SU-DHL-6 (cell line): ENCODE data around the gene ITPR2.

Source experiments
- H2AFZ ChIP-seq: fragments of 200-600 bp; sonication (generic); 2 replicates; pipeline ENCODE4 v1.6.1; 2014; ENCODE audit warnings: low read depth, mild to moderate bottlenecking, moderate library complexity, mixed read lengths, antibody characterized with exemption, low read length; ENCODE audit not compliant: severe bottlenecking
- H3F3A ChIP-seq: fragments of 200-600 bp; shearing (Covaris generic); 2 replicates; pipeline ENCODE4 v1.6.0; 2016; ENCODE audit warnings: antibody characterized with exemption, mild to moderate bottlenecking; ENCODE audit not compliant: insufficient read depth
- H3K27ac ChIP-seq: fragments of 200-600 bp; sonication (generic); 2 replicates; pipeline ENCODE4 v1.5.1; 2016; ENCODE audit warnings: low read depth, mild to moderate bottlenecking, low read length, moderate library complexity, mixed read lengths
- H3K27me3 ChIP-seq: fragments of 200-600 bp; sonication (generic), shearing (Covaris generic); 2 replicates; pipeline ENCODE4 v1.6.0; 2014; ENCODE audit warnings: mild to moderate bottlenecking, low read length
- H3K36me3 ChIP-seq: fragments of 200-600 bp; sonication (generic); 2 replicates; pipeline ENCODE4 v1.6.1; 2014; ENCODE audit warnings: mild to moderate bottlenecking, low read length, mixed read lengths
- H3K4me2 ChIP-seq: fragments of 300-600, 200-600 bp; shearing (Covaris generic), sonication (generic); 2 replicates; pipeline ENCODE4 v1.6.0; 2014; ENCODE audit warnings: low read length, low read depth, mild to moderate bottlenecking; ENCODE audit not compliant: poor library complexity, severe bottlenecking
- H3K4me3 ChIP-seq: fragments of 200-600 bp; sonication (generic); 2 replicates; pipeline ENCODE4 v1.5.1; 2014; ENCODE audit warnings: antibody characterized with exemption, low read length, mild to moderate bottlenecking, mixed read lengths; ENCODE audit not compliant: insufficient read depth, poor library complexity, severe bottlenecking
- H3K79me2 ChIP-seq: fragments of 200-600 bp; sonication (generic); 2 replicates; pipeline ENCODE4 v1.6.1; 2014; ENCODE audit warnings: mild to moderate bottlenecking, low read length, moderate library complexity; ENCODE audit not compliant: insufficient read depth
- H3K9ac ChIP-seq: fragments of 200-600 bp; sonication (generic); 2 replicates; pipeline ENCODE4 v1.7.0; 2014; ENCODE audit warnings: mild to moderate bottlenecking, low read length
- H3K9me2 ChIP-seq: fragments of 200-600 bp; sonication (generic); replicated peaks from 2 replicates; pipeline ENCODE4 v1.6.1; 2014; ENCODE audit warnings: low read length; ENCODE audit not compliant: insufficient read depth
- H3K9me3 ChIP-seq: fragments of 200-600 bp; sonication (generic); 2 replicates; pipeline ENCODE4 v1.6.1; 2014; ENCODE audit warnings: low read length, mixed read lengths; ENCODE audit not compliant: insufficient read depth
- H4K20me1 ChIP-seq: fragments of 200-600 bp; sonication (generic); 2 replicates; pipeline ENCODE4 v1.6.1; 2014; ENCODE audit warnings: low read depth, mild to moderate bottlenecking, antibody characterized with exemption, low read length, moderate library complexity, mixed read lengths
- CTCF ChIP-seq: fragments of 200-600 bp; sonication (generic); IDR thresholded peaks from one replicate; pipeline ENCODE4 v1.5.1; 2017; ENCODE audit warnings: antibody characterized with exemption, mild to moderate bottlenecking, low read length, moderate library complexity; ENCODE audit not compliant: insufficient read depth, poor library complexity, severe bottlenecking
- EZH2phosphoT487 ChIP-seq: fragments of 200-600 bp; sonication (generic), shearing (Covaris generic); conservative IDR thresholded peaks from 2 replicates; pipeline ENCODE4 v1.6.1; 2018; ENCODE audit warnings: mild to moderate bottlenecking, antibody characterized with exemption, low read length, moderate library complexity, mixed read lengths

Gene ITPR2

GRCh38 chr12:26696048-26696612, 136.9 kb downstream of the ITPR2 start:
- no peak overlapping the region for H2AFZ ChIP-seq
- no peak overlapping the region for H3K4me2 ChIP-seq
- no peaks in the 10 kb centered on the region for H3K36me3 ChIP-seq
- no peak for TF ChIP-seq CTCF
- no peak for TF ChIP-seq EZH2phosphoT487
- no peak overlapping the region for H3K27ac ChIP-seq
- no peaks in the 10 kb centered on the region for H4K20me1 ChIP-seq
- H3F3A ChIP-seq: no peaks in the 10 kb centered on the region
- H3K9me2 ChIP-seq: no peaks in the 10 kb centered on the region
- H3K9ac ChIP-seq: no peak overlapping the region
- H3K27me3 ChIP-seq: no peaks in the 10 kb centered on the region
- no peaks in the 10 kb centered on the region for H3K9me3 ChIP-seq
- no peak overlapping the region for H3K4me3 ChIP-seq
- H3K79me2 ChIP-seq: no peaks in the 10 kb centered on the region

- H3K9ac ChIP-seq: no peak overlapping the region
- H2AFZ ChIP-seq: no peak overlapping the region
- H3K4me3 ChIP-seq: no peak overlapping the region
- H3F3A ChIP-seq: no peaks in the 10 kb centered on the region
- H3K36me3 ChIP-seq: no peaks in the 10 kb centered on the region
- no peaks in the 10 kb centered on the region for H3K79me2 ChIP-seq
- no peaks in the 10 kb centered on the region for H3K9me2 ChIP-seq
- H3K9me3 ChIP-seq: no peaks in the 10 kb centered on the region
- no peak overlapping the region for H3K27ac ChIP-seq
- H4K20me1 ChIP-seq: no peaks in the 10 kb centered on the region
- TF ChIP-seq CTCF: no peak
- no peak for TF ChIP-seq EZH2phosphoT487
- H3K4me2 ChIP-seq: no peak overlapping the region
- no peaks in the 10 kb centered on the region for H3K27me3 ChIP-seq
Observed at GRCh38 chr12:26694402-26694801, 138.6 kb downstream of the ITPR2 start.

- H2AFZ ChIP-seq: no peak overlapping the region
- H3K79me2 ChIP-seq: no peaks in the 10 kb centered on the region
- no peak overlapping the region for H3K4me2 ChIP-seq
- H3K27me3 ChIP-seq: no peaks in the 10 kb centered on the region
- no peak overlapping the region for H3K27ac ChIP-seq
- no peaks in the 10 kb centered on the region for H3K9me3 ChIP-seq
- no peaks in the 10 kb centered on the region for H3F3A ChIP-seq
- no peaks in the 10 kb centered on the region for H4K20me1 ChIP-seq
- no peak overlapping the region for H3K9ac ChIP-seq
- no peaks in the 10 kb centered on the region for H3K36me3 ChIP-seq
- no peak for TF ChIP-seq EZH2phosphoT487
- no peak for TF ChIP-seq CTCF
- H3K4me3 ChIP-seq: no peak overlapping the region
- no peaks in the 10 kb centered on the region for H3K9me2 ChIP-seq
Observed at GRCh38 chr12:26692407-26692806, 140.6 kb downstream of the ITPR2 start.
